Activated naive CD8-positive, alpha-beta T cell treated with anti-CD3 and anti-CD28 coated beads, Interleukin-2, amount 10 ng/mL, durations not matched to agents 7 days and 5 days (primary cell): ENCODE measurements around the gene MUC5AC. TPM values are rescaled to one million over a fixed set of nuclear protein-coding genes. Genes with fewer than 3 reads are reported as not detected.

Experiments used
- ATAC-seq: fragments of 150-1000 bp; cut with Tn5 transposase; one replicate; pipeline ENCODE4 v1.10.0; 2021; ENCODE audit warnings: low read depth, moderate library complexity
- POLR2A ChIA-PET: fragments of 350-600 bp; sonication (Branson Sonifier 250); formaldehyde crosslinking; loops from one replicate; lab custom pipeline; 2021; ENCODE audit warnings: antibody characterized with exemption; lab: Charles Lee
- DNase-seq: peaks from one replicate; pipeline ENCODE4 v3.0.0; 2021
- H3K27ac Mint-ChIP-seq: one replicate; pipeline ENCODE4 v1.8.0; 2022; ENCODE audit warnings: mild to moderate bottlenecking, mixed read lengths
- H3K27me3 Mint-ChIP-seq: one replicate; pipeline ENCODE4 v1.8.0; 2022; ENCODE audit warnings: mild to moderate bottlenecking, moderate library complexity, mixed read lengths
- H3K36me3 Mint-ChIP-seq: one replicate; pipeline ENCODE4 v1.8.0; 2021; ENCODE audit warnings: mild to moderate bottlenecking, mixed read lengths
- H3K4me1 Mint-ChIP-seq: one replicate; pipeline ENCODE4 v1.8.0; 2021; ENCODE audit warnings: mixed read lengths
- H3K4me3 Mint-ChIP-seq: one replicate; pipeline ENCODE4 v1.8.0; 2022; ENCODE audit warnings: mild to moderate bottlenecking, moderate library complexity, mixed read lengths
- H3K9me3 Mint-ChIP-seq: one replicate; pipeline ENCODE4 v1.8.0; 2021; ENCODE audit warnings: mixed read lengths
- total RNA-seq, 2 experiments: library from RNA; stranded (reverse); gene quantifications; one replicate each; pipeline ENCODE4 v1.2.3, GENCODE V29; 2021

The MUC5AC gene
- total RNA-seq, 2 experiments from 2014 or later = not detected

DNA sequence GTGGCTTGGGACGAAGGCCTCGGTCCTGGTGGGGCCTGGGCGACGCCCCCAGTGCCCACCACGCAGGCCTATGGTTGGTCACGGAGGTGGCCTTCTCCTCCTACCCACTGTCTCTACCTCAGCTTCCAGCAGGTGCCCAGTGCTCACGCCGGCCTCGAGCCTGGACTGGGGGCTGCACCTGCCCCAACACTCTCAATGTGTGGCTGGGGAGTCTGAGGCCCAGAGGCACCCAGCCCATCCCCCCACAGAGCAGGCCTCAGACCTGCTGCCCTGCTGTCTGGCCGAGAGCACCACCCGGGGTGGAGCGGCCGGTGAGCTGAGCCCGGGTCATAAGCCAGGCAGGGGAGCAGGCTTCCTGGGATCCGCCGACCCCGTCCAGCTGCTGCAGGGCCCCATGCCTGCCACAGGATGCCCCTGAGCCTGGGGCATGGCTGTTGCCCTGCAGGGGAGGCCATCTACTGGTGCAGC is 28.6 kb upstream of the MUC5AC start:
- no peak overlapping the region for H3K27ac Mint-ChIP-seq
- H3K27me3 Mint-ChIP-seq = no peaks in the 10 kb centered on the region
- no peaks in the 10 kb centered on the region for H3K36me3 Mint-ChIP-seq
- DNase-seq (no peak), ATAC-seq (no peak)
- POLR2A ChIA-PET = no interaction called here
- H3K4me3 Mint-ChIP-seq = no peak overlapping the region
- no peaks in the 10 kb centered on the region for H3K4me1 Mint-ChIP-seq
- H3K9me3 Mint-ChIP-seq = peaks cover 16% of the 10 kb centered on the region

DNA sequence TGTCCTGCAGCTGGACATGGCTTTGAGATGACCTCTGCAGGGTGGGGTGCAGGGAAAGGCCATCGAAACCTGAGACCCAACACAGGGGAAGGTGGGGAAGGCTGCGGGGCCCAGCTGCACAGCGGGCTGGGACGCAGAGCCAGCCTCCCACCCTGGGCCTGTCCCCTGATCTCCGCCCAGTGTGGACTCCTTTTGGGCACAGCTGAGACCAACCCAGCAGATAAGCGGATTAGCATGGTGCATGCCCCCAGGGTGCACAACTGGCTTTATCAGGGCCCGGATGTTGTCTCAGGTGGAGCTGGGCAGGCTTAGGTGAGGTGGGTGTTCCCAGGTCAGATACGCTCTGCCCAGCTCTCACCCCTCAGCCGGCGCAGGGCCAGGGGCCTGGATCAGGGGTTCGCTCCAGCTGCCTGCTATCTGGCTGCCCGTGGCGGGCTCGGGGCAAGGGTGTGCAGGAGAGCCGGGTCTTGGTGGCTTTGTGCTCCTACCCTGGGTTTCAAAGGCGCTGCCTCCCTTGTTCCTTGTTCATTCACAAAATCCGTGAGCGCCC is 28.1 kb upstream of the MUC5AC start:
- Mint-ChIP-seq H3K4me3 (no peak overlapping the region), H3K4me1 (no peaks in the 10 kb centered on the region), H3K27me3 (peaks cover 4% of the 10 kb centered on the region), H3K9me3 (peaks cover 16% of the 10 kb centered on the region), H3K36me3 (no peaks in the 10 kb centered on the region), H3K27ac (no peak overlapping the region)
- DNase-seq = no peak
- POLR2A ChIA-PET = no interaction called here
- no peak for ATAC-seq

DNA sequence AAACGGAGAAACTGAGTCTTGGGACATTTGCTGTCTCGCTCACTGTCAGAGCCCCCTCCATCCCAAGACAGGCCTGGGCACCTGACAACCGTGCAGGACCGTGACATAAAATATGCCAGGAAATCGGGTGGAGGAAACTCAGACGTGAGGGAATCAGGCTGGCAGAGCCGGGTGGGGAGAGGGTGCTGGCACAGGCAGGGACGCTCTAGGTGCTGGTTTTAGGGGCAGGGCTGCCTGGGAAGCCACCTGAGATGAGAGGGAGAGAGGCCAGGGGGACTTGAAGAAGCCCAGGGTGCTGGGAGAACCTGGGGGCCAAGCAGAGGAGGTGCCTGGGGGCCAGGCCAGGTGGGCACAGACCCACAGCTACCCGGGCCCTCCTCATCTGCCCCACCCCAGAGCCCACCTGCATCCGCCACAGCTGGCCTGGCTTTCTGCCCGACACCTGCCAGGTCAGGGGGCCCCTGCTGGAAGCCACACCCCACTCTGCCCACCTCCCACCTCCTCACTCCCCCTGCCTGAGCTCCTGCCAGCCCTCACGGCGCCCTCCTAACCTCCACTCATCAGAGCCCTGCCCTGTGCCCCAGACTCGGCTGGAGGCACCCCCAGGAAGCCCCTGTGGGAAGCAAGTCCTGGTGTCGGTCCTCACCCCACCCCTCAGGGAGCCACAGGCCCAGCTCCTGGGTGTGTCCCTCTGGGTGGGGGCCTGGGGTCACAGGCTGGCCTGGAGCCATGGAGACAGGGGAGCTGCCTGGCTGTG is 27.3 kb upstream of the MUC5AC start:
- POLR2A ChIA-PET = no interaction called here
- Mint-ChIP-seq H3K27ac (no peak overlapping the region), H3K9me3 (peaks cover 16% of the 10 kb centered on the region), H3K4me1 (no peaks in the 10 kb centered on the region), H3K4me3 (no peak overlapping the region), H3K36me3 (no peaks in the 10 kb centered on the region), H3K27me3 (peaks cover 9% of the 10 kb centered on the region)
- no peak for DNase-seq
- ATAC-seq = no peak

DNA sequence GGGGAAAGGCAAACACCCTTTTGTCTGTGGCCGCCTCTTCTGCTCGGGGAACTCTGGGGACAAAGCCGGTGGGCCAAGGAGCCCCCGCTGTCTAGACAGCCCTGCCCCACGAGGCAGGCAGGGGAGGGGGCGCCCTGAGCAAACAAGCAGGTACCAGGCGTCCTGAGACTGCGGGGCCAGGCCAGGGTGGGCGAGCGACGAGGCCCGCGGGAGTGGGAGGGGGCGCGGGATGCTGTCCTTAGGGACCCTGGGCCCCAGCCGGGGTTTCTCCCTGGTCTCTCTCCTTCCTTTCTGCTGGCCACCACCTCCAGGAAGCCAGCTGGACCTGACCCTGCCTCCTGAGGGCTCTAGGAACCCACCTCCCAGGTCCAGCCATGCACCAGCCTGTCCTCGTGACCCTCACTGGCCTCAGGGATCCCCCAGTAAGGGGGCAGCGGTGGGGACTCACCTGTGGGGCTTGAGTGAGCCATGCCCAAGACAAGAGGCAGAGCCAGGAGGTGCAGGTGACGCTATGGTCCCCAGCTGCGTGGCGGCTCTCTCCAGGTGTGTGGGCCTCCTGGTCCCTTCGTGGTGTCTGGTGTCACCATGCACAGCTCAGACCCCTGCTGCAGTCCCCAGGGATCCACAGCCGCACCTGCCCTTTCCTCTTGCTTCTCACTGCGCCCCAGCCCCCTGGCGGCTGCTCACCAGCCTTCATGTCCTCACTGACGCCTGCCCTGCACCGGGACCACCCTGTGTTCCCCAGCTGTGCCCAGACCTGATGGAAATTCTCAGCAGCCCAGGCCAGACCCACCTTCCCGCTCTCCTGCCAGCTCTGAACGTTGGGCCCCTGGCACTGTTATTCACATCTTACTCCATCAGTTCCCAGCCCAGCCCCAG is 26.5 kb upstream of the MUC5AC start:
- Mint-ChIP-seq H3K4me1 (no peaks in the 10 kb centered on the region), H3K27ac (no peak overlapping the region), H3K9me3 (peaks cover 15% of the 10 kb centered on the region), H3K27me3 (peaks cover 10% of the 10 kb centered on the region), H3K4me3 (no peak overlapping the region), H3K36me3 (no peaks in the 10 kb centered on the region)
- POLR2A ChIA-PET = no interaction called here
- ATAC-seq (no peak), DNase-seq (no peak)

DNA sequence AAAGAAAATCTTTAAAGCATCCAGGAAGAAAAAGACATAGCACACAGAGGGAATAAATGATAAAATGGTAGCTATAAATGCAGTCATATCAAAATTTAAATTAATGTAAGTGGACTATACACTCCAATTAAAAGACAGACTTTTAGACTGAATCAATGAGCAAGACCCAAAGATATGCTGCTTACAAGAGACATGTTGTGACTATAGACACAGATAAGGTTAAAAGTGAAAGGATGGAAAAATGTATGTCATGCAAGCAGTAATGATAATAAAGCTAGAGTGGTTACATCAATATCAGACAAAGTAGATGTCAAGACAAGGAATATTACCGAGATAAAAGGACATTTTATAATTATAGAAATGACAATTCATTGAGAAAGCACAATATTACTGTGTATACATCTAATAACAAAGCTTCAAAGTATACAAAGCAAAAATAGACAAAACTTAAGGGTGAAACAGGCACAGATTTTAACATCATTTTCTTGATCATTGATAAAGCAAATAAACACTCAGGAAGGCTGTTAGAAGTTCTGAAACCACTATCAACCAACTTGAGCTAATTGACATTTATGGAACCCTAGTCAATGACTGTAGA is 22.8 kb upstream of the MUC5AC start:
- ATAC-seq = no peak
- POLR2A ChIA-PET = no interaction called here
- no peak for DNase-seq
- H3K4me3 Mint-ChIP-seq = no peak overlapping the region
- peaks cover 2% of the 10 kb centered on the region for H3K4me1 Mint-ChIP-seq
- H3K27me3 Mint-ChIP-seq = peaks cover 10% of the 10 kb centered on the region
- H3K9me3 Mint-ChIP-seq = peaks cover 17% of the 10 kb centered on the region
- no peak overlapping the region for H3K27ac Mint-ChIP-seq
- no peaks in the 10 kb centered on the region for H3K36me3 Mint-ChIP-seq

DNA sequence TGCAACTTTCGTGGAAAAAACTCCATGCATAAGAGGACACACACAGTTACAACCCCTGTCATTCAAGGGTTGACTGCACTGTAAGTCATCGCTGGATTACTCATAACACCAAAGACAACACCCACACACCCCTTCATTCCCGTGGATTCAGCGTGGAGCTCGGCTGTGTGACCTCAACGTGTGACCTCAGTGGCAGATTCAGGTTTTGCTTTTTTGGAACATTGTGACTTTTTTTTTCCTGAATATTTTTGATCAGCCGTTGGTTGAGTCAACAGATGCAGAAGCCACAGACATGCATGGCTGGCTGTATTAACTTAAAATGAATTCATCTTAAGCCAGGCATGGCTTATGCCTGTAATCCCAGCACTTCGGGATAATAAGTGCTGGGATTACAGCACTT is 19.7 kb upstream of the MUC5AC start:
- H3K4me3 Mint-ChIP-seq = no peak overlapping the region
- peaks cover 27% of the 10 kb centered on the region for H3K9me3 Mint-ChIP-seq
- H3K4me1 Mint-ChIP-seq = peaks cover 2% of the 10 kb centered on the region
- DNase-seq (no peak), ATAC-seq (no peak)
- no peak overlapping the region for H3K27ac Mint-ChIP-seq
- POLR2A ChIA-PET = no interaction called here
- peaks cover 14% of the 10 kb centered on the region for H3K27me3 Mint-ChIP-seq
- no peaks in the 10 kb centered on the region for H3K36me3 Mint-ChIP-seq

DNA sequence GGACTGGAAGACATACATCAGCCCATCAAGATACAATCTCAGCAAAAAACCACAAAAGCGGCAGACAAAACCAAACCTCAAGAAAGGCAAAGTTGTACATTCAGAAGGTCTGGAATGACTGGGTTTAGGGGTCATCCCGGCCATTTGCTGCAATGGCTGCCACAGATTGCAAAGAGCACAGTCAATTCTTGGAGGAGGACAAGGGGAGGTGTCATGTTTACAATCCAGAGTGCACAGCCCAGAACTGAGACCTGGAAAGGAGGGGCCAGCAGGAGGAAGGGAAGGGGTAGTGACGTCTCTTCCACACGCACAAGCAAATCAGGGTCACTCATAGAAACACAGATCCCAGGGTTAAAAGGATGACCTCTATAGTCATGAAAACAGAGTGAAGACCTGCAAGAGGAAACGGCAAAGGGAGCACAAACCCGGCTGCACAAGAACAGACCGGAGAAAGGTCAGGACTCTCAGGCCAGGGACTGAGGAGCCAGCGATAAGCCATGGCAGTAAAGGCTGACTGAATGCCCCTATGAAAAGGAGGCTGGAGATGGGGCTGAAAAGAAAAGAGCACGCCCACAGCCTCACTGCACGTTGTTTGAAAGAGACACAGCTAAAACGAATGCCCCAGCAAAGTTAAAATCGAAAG is 18.2 kb upstream of the MUC5AC start:
- no peak for ATAC-seq
- Mint-ChIP-seq H3K27me3 (peaks cover 12% of the 10 kb centered on the region), H3K36me3 (no peaks in the 10 kb centered on the region), H3K4me1 (peaks cover 2% of the 10 kb centered on the region), H3K9me3 (peaks cover 28% of the 10 kb centered on the region), H3K27ac (no peak overlapping the region), H3K4me3 (no peak overlapping the region)
- DNase-seq = no peak
- POLR2A ChIA-PET = no interaction called here

DNA sequence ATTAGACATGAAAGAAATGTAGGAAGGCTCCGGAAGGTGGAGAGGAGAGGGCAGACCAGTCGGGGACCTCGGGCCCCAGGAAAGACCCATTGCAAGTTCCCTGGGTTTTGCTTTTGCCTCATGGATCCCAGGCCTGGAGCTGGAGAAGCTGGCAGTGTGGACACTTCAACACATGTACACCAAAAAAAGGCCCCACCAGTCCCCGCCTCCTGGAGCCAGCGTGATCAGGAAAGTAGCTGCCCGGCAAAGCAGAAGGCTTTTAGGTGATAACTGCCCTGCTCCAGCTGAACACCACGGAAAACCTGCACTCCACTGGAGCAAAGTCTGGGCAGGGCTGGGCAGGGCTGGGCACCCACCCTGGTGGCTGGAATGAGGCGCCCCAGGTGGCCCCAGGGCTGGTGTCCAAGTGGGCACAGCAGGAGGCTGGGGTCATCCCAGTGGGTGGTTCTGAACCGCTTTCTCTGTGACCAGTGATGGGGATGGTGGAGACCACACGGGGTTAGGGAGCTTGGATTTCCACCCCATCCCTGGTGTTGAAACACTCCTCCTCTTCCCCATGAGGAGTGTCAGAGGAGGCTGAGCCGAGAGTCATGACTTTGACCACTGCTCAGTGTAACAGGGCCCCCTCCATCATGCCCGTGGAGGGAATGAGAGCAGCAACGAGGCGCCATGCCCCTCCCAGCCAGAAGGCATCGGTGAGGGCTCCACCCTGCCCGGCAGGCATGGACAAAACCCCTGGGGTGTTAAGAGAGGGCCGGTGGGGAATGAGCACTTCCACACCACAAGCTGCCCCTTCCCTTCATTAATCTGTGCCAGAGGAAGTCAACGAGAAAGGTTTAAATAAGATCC is 16.9 kb upstream of the MUC5AC start:
- Mint-ChIP-seq H3K36me3 (no peaks in the 10 kb centered on the region), H3K27ac (no peak overlapping the region), H3K4me3 (no peak overlapping the region), H3K27me3 (peaks cover 4% of the 10 kb centered on the region), H3K9me3 (peaks cover 25% of the 10 kb centered on the region), H3K4me1 (peaks cover 2% of the 10 kb centered on the region)
- ATAC-seq (no peak), DNase-seq (no peak)
- POLR2A ChIA-PET = no interaction called here

DNA sequence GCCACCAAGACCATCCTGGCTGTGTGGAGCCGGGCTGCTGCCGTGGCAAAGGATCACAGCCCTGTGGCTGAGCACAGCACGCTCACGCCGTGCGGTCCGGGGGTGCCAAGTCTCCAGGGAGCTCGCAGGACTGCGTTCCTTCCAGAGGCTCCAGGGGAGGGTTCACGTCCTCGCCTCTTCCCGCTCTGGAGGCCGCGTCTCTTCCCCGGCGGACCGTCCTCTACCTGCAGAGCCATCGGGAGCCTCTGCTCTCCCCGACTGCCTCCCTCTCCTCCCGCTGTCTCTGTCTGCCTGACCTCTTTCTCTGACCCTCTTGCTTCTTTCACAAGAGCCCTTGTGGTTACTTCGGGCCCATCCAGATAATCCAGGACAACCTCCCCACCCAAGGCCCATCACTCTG is 11.4 kb upstream of the MUC5AC start:
- Mint-ChIP-seq H3K9me3 (peaks cover 27% of the 10 kb centered on the region), H3K27ac (no peak overlapping the region), H3K36me3 (no peaks in the 10 kb centered on the region), H3K4me1 (no peaks in the 10 kb centered on the region), H3K4me3 (no peak overlapping the region), H3K27me3 (peaks cover 12% of the 10 kb centered on the region)
- DNase-seq (no peak), ATAC-seq (no peak)
- POLR2A ChIA-PET = no interaction called here

DNA sequence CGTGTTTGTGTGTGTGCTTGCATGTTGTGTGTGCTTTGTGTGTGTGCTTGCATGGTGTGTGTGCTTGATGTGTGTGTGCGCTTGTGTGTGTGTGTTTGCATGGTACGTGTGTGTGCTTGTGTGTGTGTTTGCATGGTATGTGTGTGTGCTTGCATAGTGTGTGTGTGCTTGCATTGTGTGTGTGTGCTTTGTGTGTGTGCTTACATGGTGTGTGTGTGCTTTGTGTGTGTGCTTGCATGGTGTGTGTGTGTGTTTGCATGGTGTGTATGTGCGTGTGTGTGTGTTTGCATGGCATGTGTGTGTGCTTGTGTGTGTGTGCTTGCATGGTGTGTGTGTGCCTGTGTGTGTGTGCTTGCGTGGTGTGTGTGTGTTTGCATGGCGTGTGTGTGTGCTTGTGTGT is 10.0 kb upstream of the MUC5AC start:
- Mint-ChIP-seq H3K4me1 (peaks cover 3% of the 10 kb centered on the region), H3K27ac (no peak overlapping the region)

DNA sequence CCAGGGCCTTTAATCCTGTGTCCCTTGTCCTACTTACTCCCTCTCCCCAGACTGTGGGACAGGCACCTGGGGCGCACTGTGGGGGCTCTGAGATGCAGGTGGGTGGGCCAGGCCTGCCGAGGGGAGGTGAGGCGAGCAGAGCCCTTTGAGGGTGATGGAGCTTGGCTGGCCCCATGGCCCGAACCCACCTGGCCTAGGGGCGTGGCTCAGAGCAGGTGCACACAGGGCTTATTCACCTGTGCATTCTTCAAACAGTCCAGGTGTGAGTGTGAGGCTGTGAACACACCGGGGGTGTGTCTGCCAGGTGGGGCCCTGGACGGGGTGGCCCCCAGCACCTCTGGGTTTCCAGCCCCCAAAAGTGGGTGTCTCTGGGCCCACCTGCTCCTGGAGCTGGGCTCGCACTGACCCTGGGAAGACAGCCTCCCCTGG is 9.0 kb upstream of the MUC5AC start:
- Mint-ChIP-seq H3K27ac (no peak overlapping the region), H3K4me3 (no peak overlapping the region), H3K9me3 (peaks cover 14% of the 10 kb centered on the region), H3K4me1 (peaks cover 3% of the 10 kb centered on the region), H3K36me3 (no peaks in the 10 kb centered on the region), H3K27me3 (peaks cover 8% of the 10 kb centered on the region)
- DNase-seq (no peak), ATAC-seq (no peak)
- POLR2A ChIA-PET = no interaction called here

More for the DNA sequence above, 10.0 kb upstream of the MUC5AC start:
- DNase-seq (no peak), ATAC-seq (no peak)
- H3K27me3 Mint-ChIP-seq = peaks cover 8% of the 10 kb centered on the region
- H3K9me3 Mint-ChIP-seq = peaks cover 20% of the 10 kb centered on the region
- no peak overlapping the region for H3K4me3 Mint-ChIP-seq
- POLR2A ChIA-PET = no interaction called here
- no peaks in the 10 kb centered on the region for H3K36me3 Mint-ChIP-seq

DNA sequence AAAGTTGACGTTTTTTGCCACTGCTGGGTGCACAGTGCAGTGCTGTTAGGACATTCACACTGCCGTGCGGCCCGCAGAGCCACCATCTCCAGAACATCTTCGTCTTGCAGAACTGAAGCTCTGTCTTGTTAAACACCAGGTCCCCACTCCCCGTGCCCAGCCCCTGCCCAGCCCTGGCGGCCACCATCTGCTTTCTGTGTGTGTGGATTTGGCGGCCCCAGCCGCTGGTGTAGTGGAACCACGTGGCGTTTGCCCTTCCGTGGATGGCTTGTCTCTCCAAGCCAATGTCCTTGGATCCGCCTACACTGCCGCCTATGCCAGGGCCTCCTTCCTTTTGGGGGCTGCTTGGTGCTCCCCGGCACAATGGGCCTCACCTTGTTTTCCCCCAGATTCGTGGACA is 8.2 kb upstream of the MUC5AC start:
- H3K27ac Mint-ChIP-seq = no peak overlapping the region
- ATAC-seq (no peak), DNase-seq (no peak)
- no peak overlapping the region for H3K4me3 Mint-ChIP-seq
- H3K27me3 Mint-ChIP-seq = peaks cover 8% of the 10 kb centered on the region
- POLR2A ChIA-PET = no interaction called here
- H3K9me3 Mint-ChIP-seq = peaks cover 11% of the 10 kb centered on the region
- H3K4me1 Mint-ChIP-seq = peaks cover 3% of the 10 kb centered on the region
- no peaks in the 10 kb centered on the region for H3K36me3 Mint-ChIP-seq
